Body of pancreas (tissue), 4 donors: ENCODE measurements around the gene MRPL24.

ENCODE experiments used
- POLR2A ChIP-seq, 3 donors: fragments of 450-650 bp; IDR thresholded peaks; one replicate each; pipeline ENCODE4 v1.6.1; 2016; ENCODE audit warnings: antibody characterized with exemption in 3 of 3, mild to moderate bottlenecking in 2 of 3
- TF ChIP-seq, protein P1 (sequence below), 7 experiments: fragments of 450-650 bp in 4 of 7; fragments of 200-600 bp in 3 of 7; sonication (generic) in 3 of 7; IDR thresholded peaks; one replicate each; pipeline ENCODE4 v1.5.1; 2016 to 2019; ENCODE audit warnings: antibody characterized with exemption in 7 of 7

DNA sequence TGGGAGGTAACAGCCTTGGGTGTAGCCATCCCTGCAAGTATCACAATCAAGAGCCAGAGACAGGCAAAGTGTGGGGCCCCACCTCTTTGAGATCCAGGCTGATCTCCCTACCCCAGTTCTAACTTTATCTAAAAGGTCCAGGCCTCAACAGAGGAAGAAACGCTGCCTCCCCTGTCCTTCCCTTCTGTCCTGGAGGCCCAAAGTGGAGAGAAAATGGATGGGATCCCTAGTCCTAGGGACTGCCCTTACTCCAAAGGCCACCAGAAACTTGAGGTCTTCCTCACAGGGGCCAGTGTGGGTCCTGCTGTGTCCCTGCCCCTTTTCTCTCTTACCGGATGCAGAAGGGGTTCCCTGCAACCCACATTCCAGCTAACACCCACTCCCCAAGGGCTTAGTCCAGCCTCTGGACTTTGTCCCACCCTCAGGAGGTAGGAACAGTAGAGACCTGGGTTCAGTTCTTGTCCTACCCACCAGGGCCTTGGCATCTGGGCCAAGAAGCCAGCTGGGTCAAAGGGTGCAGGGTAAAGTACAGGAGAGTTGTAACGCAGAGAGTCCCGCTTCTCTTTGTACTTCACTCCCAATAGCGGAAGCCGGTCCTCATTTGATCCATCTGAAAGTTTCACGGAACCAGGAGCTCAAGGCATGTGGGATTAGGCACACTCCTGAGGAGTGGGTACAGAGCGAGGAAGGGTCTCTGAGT is 8.7 kb upstream of the MRPL24 start:
- TF ChIP-seq, protein P1, sequence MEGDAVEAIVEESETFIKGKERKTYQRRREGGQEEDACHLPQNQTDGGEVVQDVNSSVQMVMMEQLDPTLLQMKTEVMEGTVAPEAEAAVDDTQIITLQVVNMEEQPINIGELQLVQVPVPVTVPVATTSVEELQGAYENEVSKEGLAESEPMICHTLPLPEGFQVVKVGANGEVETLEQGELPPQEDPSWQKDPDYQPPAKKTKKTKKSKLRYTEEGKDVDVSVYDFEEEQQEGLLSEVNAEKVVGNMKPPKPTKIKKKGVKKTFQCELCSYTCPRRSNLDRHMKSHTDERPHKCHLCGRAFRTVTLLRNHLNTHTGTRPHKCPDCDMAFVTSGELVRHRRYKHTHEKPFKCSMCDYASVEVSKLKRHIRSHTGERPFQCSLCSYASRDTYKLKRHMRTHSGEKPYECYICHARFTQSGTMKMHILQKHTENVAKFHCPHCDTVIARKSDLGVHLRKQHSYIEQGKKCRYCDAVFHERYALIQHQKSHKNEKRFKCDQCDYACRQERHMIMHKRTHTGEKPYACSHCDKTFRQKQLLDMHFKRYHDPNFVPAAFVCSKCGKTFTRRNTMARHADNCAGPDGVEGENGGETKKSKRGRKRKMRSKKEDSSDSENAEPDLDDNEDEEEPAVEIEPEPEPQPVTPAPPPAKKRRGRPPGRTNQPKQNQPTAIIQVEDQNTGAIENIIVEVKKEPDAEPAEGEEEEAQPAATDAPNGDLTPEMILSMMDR (IDR thresholded peaks at IDR 0.05): peak in 3 of 7 experiments; percentile 4 to 10 (median 9)
- TF ChIP-seq POLR2A (IDR thresholded peaks at IDR 0.05): no peak
